Measurements from ENCODE around the gene RXFP1. TPM values are rescaled to one million over a fixed set of nuclear protein-coding genes. Genes with fewer than 3 reads are reported as not detected.

The RXFP1 gene
- polyA plus RNA-seq, 1 of the 3 experiments (the other 2 are of a cell fraction) = not detected

DNA sequence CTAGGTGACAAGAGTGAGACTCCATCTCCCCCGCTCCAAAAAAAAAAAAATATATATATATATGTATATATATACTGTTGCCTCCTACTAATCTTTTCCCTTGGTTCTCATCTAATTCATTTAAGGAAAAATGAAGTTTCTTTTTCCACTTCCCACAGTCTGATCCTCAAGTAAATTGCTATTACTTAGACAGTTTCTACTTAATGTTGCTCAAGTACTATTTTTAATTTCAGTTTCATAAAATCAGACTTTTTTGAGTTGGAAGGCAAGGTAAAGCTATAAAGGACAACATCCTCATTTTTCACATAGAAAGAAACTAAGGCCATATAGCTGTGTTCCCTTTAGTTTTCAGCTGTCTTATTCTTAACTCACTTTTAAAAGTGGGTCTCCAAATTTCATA lies 5.8 kb downstream of the RXFP1 start:
- Histone ChIP-seq H3K27ac (ENCODE audit: low read depth in 2 of 2, low read length in 1 of 2) (no peak overlapping the region), H3K4me1 (ENCODE audit: control insufficient read depth in 1 of 2, insufficient read depth in 2 of 2, low read depth in 1 of 2, low read length in 1 of 2) (no peaks in the 10 kb centered on the region), H2AFZ (ENCODE audit: low read depth) (no peak overlapping the region), H3K9ac (no peak overlapping the region), H3F3A (replicated peaks; ENCODE audit: insufficient read depth) (no peaks in the 10 kb centered on the region), H3K4me3 (ENCODE audit: low read depth in 2 of 2, low read length in 1 of 2) (no peak overlapping the region), H3K27me3 (ENCODE audit: insufficient read depth) (no peaks in the 10 kb centered on the region), H3K9me2 (no peaks in the 10 kb centered on the region), H3K4me2 (no peak overlapping the region), H3K9me3 (no peaks in the 10 kb centered on the region), H4K20me1 (ENCODE audit: insufficient read depth) (no peaks in the 10 kb centered on the region), H3K79me2 (ENCODE audit: insufficient read depth) (no peaks in the 10 kb centered on the region), H3K36me3 (replicated peaks in 1 of 2; ENCODE audit: control insufficient read depth in 1 of 2, insufficient read depth in 2 of 2, low read length in 1 of 2) (no peaks in the 10 kb centered on the region)
- ChIA-PET POLR2A (no interaction called here), CTCF (interaction anchor here (1.2 kb wide), 1 partner anchor 272 kb away, joined by 4 read pairs; no protein-coding TSS in a partner anchor)
- 22% methylated on average over 1 of the region's 1 CpG for WGBS (ENCODE audit: low lambda C conversion rate)
- TF ChIP-seq YY1 (IDR thresholded peaks at IDR 0.05; ENCODE audit: low read depth) (no peak), SMC3 (IDR thresholded peaks at IDR 0.05; ENCODE audit: low read depth, low read length) (no peak), TAF1 (IDR thresholded peaks at IDR 0.05; ENCODE audit: borderline replicate concordance, low read depth, low read length) (no peak), CHD2 (IDR thresholded peaks at IDR 0.05; ENCODE audit: low read length, partially characterized antibody) (no peak), GABPA (IDR thresholded peaks at IDR 0.05; ENCODE audit: low read depth) (no peak), CTCF (IDR thresholded peaks at IDR 0.05) (no peak)
- DNase-seq = no peak

GRCh38 chr4:158529505-158529904 lies 7.8 kb downstream of the RXFP1 start:
- Histone ChIP-seq H3K9me3 (no peaks in the 10 kb centered on the region), H4K20me1 (ENCODE audit: insufficient read depth) (no peaks in the 10 kb centered on the region), H3K4me3 (ENCODE audit: low read depth in 2 of 2, low read length in 1 of 2) (no peak overlapping the region), H3K9ac (no peak overlapping the region), H3K9me2 (no peaks in the 10 kb centered on the region), H3K27me3 (ENCODE audit: insufficient read depth) (no peaks in the 10 kb centered on the region), H3K79me2 (ENCODE audit: insufficient read depth) (no peaks in the 10 kb centered on the region), H2AFZ (ENCODE audit: low read depth) (no peak overlapping the region), H3K4me2 (no peak overlapping the region), H3F3A (replicated peaks; ENCODE audit: insufficient read depth) (no peaks in the 10 kb centered on the region), H3K4me1 (ENCODE audit: control insufficient read depth in 1 of 2, insufficient read depth in 2 of 2, low read depth in 1 of 2, low read length in 1 of 2) (no peaks in the 10 kb centered on the region), H3K27ac (ENCODE audit: low read depth in 2 of 2, low read length in 1 of 2) (no peak overlapping the region), H3K36me3 (replicated peaks in 1 of 2; ENCODE audit: control insufficient read depth in 1 of 2, insufficient read depth in 2 of 2, low read length in 1 of 2) (no peaks in the 10 kb centered on the region)
- TF ChIP-seq FOXJ3 (CRISPR knock-in tag; IDR thresholded peaks at IDR 0.05) (no peak), CTCF (IDR thresholded peaks at IDR 0.05) (no peak), MXI1 (IDR thresholded peaks at IDR 0.05; ENCODE audit: low read depth, low read length) (no peak), YY1 (IDR thresholded peaks at IDR 0.05; ENCODE audit: low read depth) (no peak), USF1 (IDR thresholded peaks at IDR 0.05; ENCODE audit: borderline replicate concordance, low read depth) (no peak), MEF2A (IDR thresholded peaks at IDR 0.05; ENCODE audit: borderline replicate concordance, low read depth) (no peak), TCF12 (IDR thresholded peaks at IDR 0.05) (no peak)
- TF ChIP-seq, protein P1, sequence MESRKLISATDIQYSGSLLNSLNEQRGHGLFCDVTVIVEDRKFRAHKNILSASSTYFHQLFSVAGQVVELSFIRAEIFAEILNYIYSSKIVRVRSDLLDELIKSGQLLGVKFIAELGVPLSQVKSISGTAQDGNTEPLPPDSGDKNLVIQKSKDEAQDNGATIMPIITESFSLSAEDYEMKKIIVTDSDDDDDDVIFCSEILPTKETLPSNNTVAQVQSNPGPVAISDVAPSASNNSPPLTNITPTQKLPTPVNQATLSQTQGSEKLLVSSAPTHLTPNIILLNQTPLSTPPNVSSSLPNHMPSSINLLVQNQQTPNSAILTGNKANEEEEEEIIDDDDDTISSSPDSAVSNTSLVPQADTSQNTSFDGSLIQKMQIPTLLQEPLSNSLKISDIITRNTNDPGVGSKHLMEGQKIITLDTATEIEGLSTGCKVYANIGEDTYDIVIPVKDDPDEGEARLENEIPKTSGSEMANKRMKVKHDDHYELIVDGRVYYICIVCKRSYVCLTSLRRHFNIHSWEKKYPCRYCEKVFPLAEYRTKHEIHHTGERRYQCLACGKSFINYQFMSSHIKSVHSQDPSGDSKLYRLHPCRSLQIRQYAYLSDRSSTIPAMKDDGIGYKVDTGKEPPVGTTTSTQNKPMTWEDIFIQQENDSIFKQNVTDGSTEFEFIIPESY (IDR thresholded peaks at IDR 0.05; ENCODE audit: borderline replicate concordance, low read depth) = no peak
- TF ChIP-seq, protein P2, sequence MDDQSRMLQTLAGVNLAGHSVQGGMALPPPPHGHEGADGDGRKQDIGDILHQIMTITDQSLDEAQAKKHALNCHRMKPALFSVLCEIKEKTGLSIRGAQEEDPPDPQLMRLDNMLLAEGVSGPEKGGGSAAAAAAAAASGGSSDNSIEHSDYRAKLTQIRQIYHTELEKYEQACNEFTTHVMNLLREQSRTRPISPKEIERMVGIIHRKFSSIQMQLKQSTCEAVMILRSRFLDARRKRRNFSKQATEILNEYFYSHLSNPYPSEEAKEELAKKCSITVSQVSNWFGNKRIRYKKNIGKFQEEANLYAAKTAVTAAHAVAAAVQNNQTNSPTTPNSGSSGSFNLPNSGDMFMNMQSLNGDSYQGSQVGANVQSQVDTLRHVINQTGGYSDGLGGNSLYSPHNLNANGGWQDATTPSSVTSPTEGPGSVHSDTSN (IDR thresholded peaks at IDR 0.05) = no peak
- TF ChIP-seq, protein P3, sequence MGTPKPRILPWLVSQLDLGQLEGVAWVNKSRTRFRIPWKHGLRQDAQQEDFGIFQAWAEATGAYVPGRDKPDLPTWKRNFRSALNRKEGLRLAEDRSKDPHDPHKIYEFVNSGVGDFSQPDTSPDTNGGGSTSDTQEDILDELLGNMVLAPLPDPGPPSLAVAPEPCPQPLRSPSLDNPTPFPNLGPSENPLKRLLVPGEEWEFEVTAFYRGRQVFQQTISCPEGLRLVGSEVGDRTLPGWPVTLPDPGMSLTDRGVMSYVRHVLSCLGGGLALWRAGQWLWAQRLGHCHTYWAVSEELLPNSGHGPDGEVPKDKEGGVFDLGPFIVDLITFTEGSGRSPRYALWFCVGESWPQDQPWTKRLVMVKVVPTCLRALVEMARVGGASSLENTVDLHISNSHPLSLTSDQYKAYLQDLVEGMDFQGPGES (IDR thresholded peaks at IDR 0.05; ENCODE audit: low read depth, low read length) = no peak
- TF ChIP-seq, protein P4, sequence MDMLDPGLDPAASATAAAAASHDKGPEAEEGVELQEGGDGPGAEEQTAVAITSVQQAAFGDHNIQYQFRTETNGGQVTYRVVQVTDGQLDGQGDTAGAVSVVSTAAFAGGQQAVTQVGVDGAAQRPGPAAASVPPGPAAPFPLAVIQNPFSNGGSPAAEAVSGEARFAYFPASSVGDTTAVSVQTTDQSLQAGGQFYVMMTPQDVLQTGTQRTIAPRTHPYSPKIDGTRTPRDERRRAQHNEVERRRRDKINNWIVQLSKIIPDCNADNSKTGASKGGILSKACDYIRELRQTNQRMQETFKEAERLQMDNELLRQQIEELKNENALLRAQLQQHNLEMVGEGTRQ (IDR thresholded peaks at IDR 0.05; ENCODE audit: borderline replicate concordance, low read depth, low read length) = no peak
- DNase-seq = no peak
- CTCF ChIA-PET = no interaction called here
- WGBS (ENCODE audit: low lambda C conversion rate) = 82% methylated on average over 1 of the region's 1 CpG
- POLR2A ChIA-PET = no interaction called here

Data from SK-N-SH (cell line).